CD4-positive, CD25-positive, alpha-beta regulatory T cell (primary cell): ENCODE measurements around the gene CALML4. TPM values are rescaled to one million over a fixed set of nuclear protein-coding genes. Genes with fewer than 3 reads are reported as not detected.
"Not testable (repeated sequence)": the region's sequence is repeated elsewhere in the genome, so short reads cannot be mapped to it uniquely, and the experiment has no call there.

Source experiments
- ATAC-seq, 2 donors: fragments of 150-1000 bp; cut with Tn5 transposase; one replicate each; pipeline ENCODE4 v1.10.0; 2021; ENCODE audit warnings: low read depth in 2 of 2, moderate number of reproducible peaks in 2 of 2, moderate library complexity in 1 of 2
- DNase-seq, 3 donors: peaks; one replicate each; pipeline versions ENCODE4 v3.0.0 to v3.0.0-alpha.2; 2012 to 2022; ENCODE audit warnings: mixed read lengths in 1 of 3
- H3K27ac ChIP-seq: one replicate; pipeline ENCODE4 v1.7.0; 2013; ENCODE audit warnings: mild to moderate bottlenecking, low read length; ENCODE audit not compliant: insufficient read depth, poor library complexity, severe bottlenecking
- H3K27me3 ChIP-seq: one replicate; pipeline ENCODE4 v1.7.0; 2013; ENCODE audit warnings: low read length; ENCODE audit not compliant: control insufficient read depth, insufficient read depth
- H3K36me3 ChIP-seq: one replicate; pipeline ENCODE4 v1.7.0; 2013; ENCODE audit warnings: mild to moderate bottlenecking, low read length, moderate library complexity; ENCODE audit not compliant: control insufficient read depth, insufficient read depth
- H3K4me1 ChIP-seq: 2 replicates; pipeline ENCODE4 v1.7.0; 2013; ENCODE audit warnings: mild to moderate bottlenecking, low read length; ENCODE audit not compliant: insufficient read depth, control insufficient read depth, poor library complexity, severe bottlenecking
- H3K4me3 ChIP-seq: one replicate; pipeline ENCODE4 v1.7.0; 2013; ENCODE audit warnings: low read depth, mild to moderate bottlenecking, low read length, moderate library complexity
- H3K9me3 ChIP-seq, 2 experiments: 1 replicate in 1 of 2; 2 replicates in 1 of 2; pipeline ENCODE4 v1.7.0; 2013; ENCODE audit warnings: low read length in 2 of 2, mild to moderate bottlenecking in 1 of 2, moderate library complexity in 1 of 2; ENCODE audit not compliant: control insufficient read depth in 2 of 2
- H3K27ac Mint-ChIP-seq, 3 donors: one replicate each; pipeline ENCODE4 v1.8.0; 2020 to 2022; ENCODE audit warnings: mild to moderate bottlenecking in 3 of 3, mixed read lengths in 3 of 3, moderate library complexity in 2 of 3
- H3K27me3 Mint-ChIP-seq: one replicate; pipeline ENCODE4 v1.8.0; 2022; ENCODE audit warnings: mild to moderate bottlenecking, mixed read lengths
- H3K36me3 Mint-ChIP-seq: one replicate; pipeline ENCODE4 v1.8.0; 2020; ENCODE audit warnings: mixed read lengths
- H3K4me1 Mint-ChIP-seq, 4 donors: one replicate each; pipeline ENCODE4 v1.8.0; 2020 to 2022; ENCODE audit warnings: mixed read lengths in 4 of 4, mild to moderate bottlenecking in 1 of 4
- H3K4me3 Mint-ChIP-seq, 4 donors: one replicate each; pipeline ENCODE4 v1.8.0; 2020 to 2022; ENCODE audit warnings: mild to moderate bottlenecking in 4 of 4, mixed read lengths in 4 of 4, moderate library complexity in 3 of 4
- H3K9me3 Mint-ChIP-seq, 7 donors: one replicate each; pipeline ENCODE4 v1.8.0; 2020 to 2022; ENCODE audit warnings: mixed read lengths in 7 of 7, mild to moderate bottlenecking in 3 of 7, moderate library complexity in 2 of 7
- polyA plus RNA-seq, 4 donors: library from polyadenylated mRNA; unstranded; fragments of 300-500 nt; fragmentation: Illumina TruSeq; gene quantifications; one replicate each; pipeline ENCODE4 v1.2.3, GENCODE V29; 2021
- total RNA-seq: library from RNA; stranded (reverse); gene quantifications from one replicate; pipeline ENCODE4 v1.2.3, GENCODE V29; 2022

CALML4 gene
- total and polyA plus RNA-seq, 5 donors from 2014 or later, result 0.17 to 3.2 (median 0.78) TPM

GRCh38 chr15:68228971-68229385, 23.8 kb upstream of the CALML4 start:
- Histone ChIP-seq H3K27ac (peak overlapping the region; percentile 77), H3K27me3 (no peaks in the 10 kb centered on the region), H3K4me3 (peak overlapping the region; percentile 79), H3K36me3 (no peaks in the 10 kb centered on the region), H3K4me1 (peaks cover 24% of the 10 kb centered on the region), H3K9me3 (no peaks in the 10 kb centered on the region)
- H3K4me3 Mint-ChIP-seq, result peak overlapping the region; percentile 88 to 95 (median 92)
- peaks cover 7 to 42% (median 30%) of the 10 kb centered on the region in 4 donors for H3K4me1 Mint-ChIP-seq
- ATAC-seq (no peak), DNase-seq (peak in 1 of 3 donors; percentile 44)
- peaks cover 5% of the 10 kb centered on the region for H3K27me3 Mint-ChIP-seq
- peak overlapping the region; percentile 43 to 89 (median 78) for H3K27ac Mint-ChIP-seq
- H3K9me3 Mint-ChIP-seq, result no peaks in the 10 kb centered on the region
- no peaks in the 10 kb centered on the region for H3K36me3 Mint-ChIP-seq

GRCh38 chr15:68228143-68228970, 23.2 kb upstream of the CALML4 start:
- Histone ChIP-seq H3K27me3 (no peaks in the 10 kb centered on the region), H3K27ac (peak overlapping the region; percentile 77), H3K4me3 (peak overlapping the region; percentile 79), H3K4me1 (peaks cover 24% of the 10 kb centered on the region), H3K9me3 (no peaks in the 10 kb centered on the region), H3K36me3 (no peaks in the 10 kb centered on the region)
- Mint-ChIP-seq H3K27ac (peak overlapping the region; percentile 43 to 89 (median 78)), H3K9me3 (no peaks in the 10 kb centered on the region), H3K27me3 (no peaks in the 10 kb centered on the region), H3K4me3 (peak overlapping the region; percentile 88 to 95 (median 92)), H3K4me1 (peaks cover 7 to 42% (median 30%) of the 10 kb centered on the region in 4 donors), H3K36me3 (no peaks in the 10 kb centered on the region)
- DNase-seq (peak in 1 of 3 donors; percentile 18), ATAC-seq (no peak)

GRCh38 chr15:68227643-68228142, 22.6 kb upstream of the CALML4 start:
- Mint-ChIP-seq H3K27ac (peak overlapping the region in 2 of 3 donors; percentile 78 to 89), H3K27me3 (no peaks in the 10 kb centered on the region), H3K36me3 (no peaks in the 10 kb centered on the region), H3K4me3 (peak overlapping the region; percentile 88 to 95 (median 92)), H3K4me1 (peaks cover 7 to 40% (median 30%) of the 10 kb centered on the region in 4 donors), H3K9me3 (no peaks in the 10 kb centered on the region)
- Histone ChIP-seq H3K27ac (no peak overlapping the region), H3K4me3 (no peak overlapping the region), H3K36me3 (no peaks in the 10 kb centered on the region), H3K27me3 (no peaks in the 10 kb centered on the region), H3K9me3 (no peaks in the 10 kb centered on the region), H3K4me1 (peaks cover 24% of the 10 kb centered on the region)
- no peak for ATAC-seq
- no peak for DNase-seq

- not testable (repeated sequence) for H3K27me3 Mint-ChIP-seq, H3K4me3 ChIP-seq, DNase-seq, H3K36me3 ChIP-seq, H3K36me3 Mint-ChIP-seq, H3K9me3 Mint-ChIP-seq, H3K9me3 ChIP-seq, H3K27ac Mint-ChIP-seq, H3K27me3 ChIP-seq, ATAC-seq, H3K27ac ChIP-seq
- peaks cover 7 to 36% (median 30%) of the 10 kb centered on the region in 4 donors for H3K4me1 Mint-ChIP-seq
- peaks cover 24% of the 10 kb centered on the region for H3K4me1 ChIP-seq
- H3K4me3 Mint-ChIP-seq, result peak overlapping the region in 2 of 4 donors; percentile 51 to 52
These were observed 20.3 kb upstream of the CALML4 start for GRCh38 chr15:68225442-68225841.

GRCh38 chr15:68224546-68225250, 19.6 kb upstream of the CALML4 start:
- Mint-ChIP-seq H3K4me3 (peak overlapping the region in 3 of 4 donors; percentile 16 to 52 (median 51)), H3K4me1 (peaks cover 7 to 29% (median 25%) of the 10 kb centered on the region in 4 donors), H3K36me3 (no peaks in the 10 kb centered on the region), H3K27me3 (no peaks in the 10 kb centered on the region), H3K9me3 (no peaks in the 10 kb centered on the region), H3K27ac (no peak overlapping the region)
- ATAC-seq, result no peak
- H3K4me3 ChIP-seq, result no peak overlapping the region
- H3K27me3 ChIP-seq, result no peaks in the 10 kb centered on the region
- H3K4me1 ChIP-seq, result peaks cover 17% of the 10 kb centered on the region
- no peaks in the 10 kb centered on the region for H3K36me3 ChIP-seq
- no peaks in the 10 kb centered on the region for H3K9me3 ChIP-seq
- no peak overlapping the region for H3K27ac ChIP-seq
- no peak for DNase-seq

GRCh38 chr15:68224108-68224507, 19.0 kb upstream of the CALML4 start:
- DNase-seq (no peak), ATAC-seq (no peak)
- H3K4me1 Mint-ChIP-seq, result peaks cover 7 to 29% (median 24%) of the 10 kb centered on the region in 4 donors
- no peak overlapping the region for H3K27ac Mint-ChIP-seq
- no peaks in the 10 kb centered on the region for H3K9me3 ChIP-seq
- no peaks in the 10 kb centered on the region for H3K27me3 ChIP-seq
- H3K9me3 Mint-ChIP-seq, result no peaks in the 10 kb centered on the region
- H3K4me1 ChIP-seq, result peaks cover 17% of the 10 kb centered on the region
- no peaks in the 10 kb centered on the region for H3K36me3 Mint-ChIP-seq
- H3K36me3 ChIP-seq, result no peaks in the 10 kb centered on the region
- no peak overlapping the region for H3K4me3 Mint-ChIP-seq
- H3K27ac ChIP-seq, result no peak overlapping the region
- H3K27me3 Mint-ChIP-seq, result no peaks in the 10 kb centered on the region
- no peak overlapping the region for H3K4me3 ChIP-seq

- DNase-seq (no peak), ATAC-seq (no peak)
- Histone ChIP-seq H3K9me3 (no peaks in the 10 kb centered on the region), H3K27ac (no peak overlapping the region), H3K4me1 (peaks cover 7% of the 10 kb centered on the region), H3K36me3 (no peaks in the 10 kb centered on the region), H3K27me3 (no peaks in the 10 kb centered on the region), H3K4me3 (no peak overlapping the region)
- H3K4me1 Mint-ChIP-seq, result peaks cover 7 to 21% (median 17%) of the 10 kb centered on the region in 4 donors
- H3K9me3 Mint-ChIP-seq, result no peaks in the 10 kb centered on the region
- H3K27me3 Mint-ChIP-seq, result no peaks in the 10 kb centered on the region
- H3K4me3 Mint-ChIP-seq, result no peak overlapping the region
- H3K36me3 Mint-ChIP-seq, result no peaks in the 10 kb centered on the region
- H3K27ac Mint-ChIP-seq, result peak overlapping the region; percentile 52 to 76 (median 63)
These were observed 18.0 kb upstream of the CALML4 start for GRCh38 chr15:68223171-68223570.
